ENCODE data around the gene MYRF. TPM values are rescaled to one million over a fixed set of nuclear protein-coding genes. Genes with fewer than 3 reads are reported as not detected.

MYRF gene
- total and polyA plus RNA-seq, 2 donors (not counting 3 experiments of a cell fraction or from before 2014, with no cell fraction given) = 0.82 to 0.98 TPM

- ChIA-PET POLR2A (interaction anchor here (0.6 kb wide), 1 partner anchor 220 kb away, joined by 5 read pairs; no protein-coding TSS in a partner anchor), CTCF (interaction anchor here (0.6 to 2.3 kb wide), 6 partner anchors 8 to 119 kb away, joined by 3 to 13 read pairs (median 6); no protein-coding TSS in a partner anchor)
- dilution Hi-C loops (cut with MboI; ENCODE audit: extremely low pct_ligation_motif_present, low sequenced_read_pairs) (no loop called here), intact Hi-C loops (cut with micrococcal nuclease) (no loop called here)
- Histone ChIP-seq H4K20me1 (replicated peaks; ENCODE audit: control insufficient read depth, extremely low read depth, insufficient read depth, low read length) (no peaks in the 10 kb centered on the region), H3K9me3 (replicated peaks; ENCODE audit: control insufficient read depth, insufficient read depth, low read length) (no peaks in the 10 kb centered on the region), H3K27ac (ENCODE audit: insufficient read depth, low read depth, low read length) (no peak overlapping the region), H3K79me2 (ENCODE audit: control insufficient read depth, insufficient read depth, low read length) (no peaks in the 10 kb centered on the region), H2AFZ (ENCODE audit: low read depth, low read length) (no peak overlapping the region), H3K9ac (replicated peaks; ENCODE audit: extremely low read depth, insufficient read depth, low read length) (no peak overlapping the region), H3K36me3 (ENCODE audit: control insufficient read depth in 2 of 2, extremely low read depth in 1 of 2, insufficient read depth in 2 of 2, low read length in 2 of 2) (peaks cover 0 to 4% of the 10 kb centered on the region in 2 experiments), H3K4me2 (ENCODE audit: insufficient read depth, low read length) (no peak overlapping the region), H3K9me1 (replicated peaks; ENCODE audit: control insufficient read depth, extremely low read depth, insufficient read depth, low read length) (no peaks in the 10 kb centered on the region), H3K4me1 (ENCODE audit: control insufficient read depth, extremely low read depth, insufficient read depth, low read length) (no peaks in the 10 kb centered on the region), H3K4me3 (replicated peaks in 1 of 3; ENCODE audit: insufficient read depth in 1 of 3, low read depth in 1 of 3, low read length in 3 of 3) (no peak overlapping the region), H3K27me3 (ENCODE audit: control insufficient read depth in 2 of 2, insufficient read depth in 2 of 2, low read length in 2 of 2) (no peaks in the 10 kb centered on the region)
- no peak for TF ChIP-seq GATA2 (IDR thresholded peaks at IDR 0.05; ENCODE audit: insufficient read depth, insufficient read length, low read depth, low read length)
- no peak for TF ChIP-seq MYC (IDR thresholded peaks at IDR 0.05; ENCODE audit: low read depth, low read length)
- TF ChIP-seq MAX (IDR thresholded peaks at IDR 0.05; ENCODE audit: insufficient read depth, insufficient read length) = no peak
- no peak for TF ChIP-seq POLR2A (IDR thresholded peaks at IDR 0.05; ENCODE audit: low read depth, low read length)
- TF ChIP-seq FOS (IDR thresholded peaks at IDR 0.05; ENCODE audit: borderline replicate concordance, insufficient read depth, low read length) = no peak
- TF ChIP-seq POLR2AphosphoS5 (IDR thresholded peaks at IDR 0.05; ENCODE audit: insufficient read depth, low read depth, low read length) = no peak
- TF ChIP-seq CTCF (IDR thresholded peaks at IDR 0.05; ENCODE audit: extremely low read depth in 1 of 2, insufficient read depth in 1 of 2, low read depth in 1 of 2, low read length in 2 of 2) = no peak
- TF ChIP-seq JUN (IDR thresholded peaks at IDR 0.05; ENCODE audit: borderline replicate concordance, insufficient read depth, insufficient read length, low read depth) = no peak
- no peak for TF ChIP-seq EZH2 (IDR thresholded peaks at IDR 0.05; ENCODE audit: borderline replicate concordance, low read depth, low read length, severe bottlenecking)
- no peak for DNase-seq (ENCODE audit: low read depth, low spot score)
- BruUV-seq (replicated peaks) = no TSS peak
- no peak for FAIRE-seq
Observed at GRCh38 chr11:61779666-61780525, 27.5 kb downstream of the MYRF start.
